ENCODE results near the gene ZNF791. TPM values are rescaled to one million over a fixed set of nuclear protein-coding genes. Genes with fewer than 3 reads are reported as not detected.
"Not testable (repeated sequence)": the region's sequence is repeated elsewhere in the genome, so short reads cannot be mapped to it uniquely, and the experiment has no call there.

The ZNF791 gene
- total and polyA plus RNA-seq, 4 donors = 5.5 to 33.4 (median 15.4) TPM

DNA sequence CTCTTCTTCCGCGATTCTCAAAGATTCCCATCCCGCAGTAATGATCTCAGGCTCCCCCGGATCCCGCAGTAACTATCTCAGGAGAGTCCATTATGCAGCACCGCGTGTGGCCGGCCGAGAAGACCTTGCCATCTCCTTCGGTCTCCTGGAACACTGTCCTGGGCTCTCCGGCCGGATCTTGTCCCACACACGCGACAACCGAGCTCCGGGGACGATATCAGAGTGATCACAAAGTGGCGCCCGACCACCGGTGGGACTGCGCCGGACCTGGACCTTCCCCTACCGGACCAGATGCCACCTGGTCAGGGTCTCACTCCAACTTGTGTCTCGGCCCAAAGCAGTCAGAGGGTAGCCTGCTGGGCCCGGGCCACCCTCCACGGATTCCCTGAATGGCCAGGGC lies 31.8 kb downstream of the ZNF791 start:
- ATAC-seq (ENCODE audit: insufficient read depth, low FRiP score) (no peak), DNase-seq (no peak)
- H3K27me3 ChIP-seq (ENCODE audit: control insufficient read depth in 3 of 3, insufficient read depth in 3 of 3, low read length in 2 of 3) = no peaks in the 10 kb centered on the region
- no peak overlapping the region for H3K4me3 ChIP-seq
- H3K27ac ChIP-seq (ENCODE audit: low read depth in 1 of 2, low read length in 1 of 2) = no peak overlapping the region
- H3K9me3 ChIP-seq (ENCODE audit: control insufficient read depth in 4 of 4, insufficient read depth in 3 of 4, low read length in 3 of 4) = no peaks in the 10 kb centered on the region
- TF ChIP-seq, protein P1, sequence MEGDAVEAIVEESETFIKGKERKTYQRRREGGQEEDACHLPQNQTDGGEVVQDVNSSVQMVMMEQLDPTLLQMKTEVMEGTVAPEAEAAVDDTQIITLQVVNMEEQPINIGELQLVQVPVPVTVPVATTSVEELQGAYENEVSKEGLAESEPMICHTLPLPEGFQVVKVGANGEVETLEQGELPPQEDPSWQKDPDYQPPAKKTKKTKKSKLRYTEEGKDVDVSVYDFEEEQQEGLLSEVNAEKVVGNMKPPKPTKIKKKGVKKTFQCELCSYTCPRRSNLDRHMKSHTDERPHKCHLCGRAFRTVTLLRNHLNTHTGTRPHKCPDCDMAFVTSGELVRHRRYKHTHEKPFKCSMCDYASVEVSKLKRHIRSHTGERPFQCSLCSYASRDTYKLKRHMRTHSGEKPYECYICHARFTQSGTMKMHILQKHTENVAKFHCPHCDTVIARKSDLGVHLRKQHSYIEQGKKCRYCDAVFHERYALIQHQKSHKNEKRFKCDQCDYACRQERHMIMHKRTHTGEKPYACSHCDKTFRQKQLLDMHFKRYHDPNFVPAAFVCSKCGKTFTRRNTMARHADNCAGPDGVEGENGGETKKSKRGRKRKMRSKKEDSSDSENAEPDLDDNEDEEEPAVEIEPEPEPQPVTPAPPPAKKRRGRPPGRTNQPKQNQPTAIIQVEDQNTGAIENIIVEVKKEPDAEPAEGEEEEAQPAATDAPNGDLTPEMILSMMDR (IDR thresholded peaks at IDR 0.05; ENCODE audit: control extremely low read depth, extremely low read depth) = no peak
- H3K4me1 ChIP-seq (ENCODE audit: control insufficient read depth in 5 of 5, insufficient read depth in 5 of 5, low read length in 5 of 5) = peaks cover 0 to 7% (median 0%) of the 10 kb centered on the region in 5 donors
- 93 to 95% methylated on average over 26 of the region's 26 CpGs for WGBS, 2 donors
- peaks cover 0 to 4% (median 0%) of the 10 kb centered on the region in 4 donors for H3K36me3 ChIP-seq (ENCODE audit: control insufficient read depth in 4 of 4, insufficient read depth in 4 of 4, low read length in 4 of 4)
- no peak overlapping the region for H3K9ac ChIP-seq (ENCODE audit: insufficient read depth in 1 of 2, low read length in 2 of 2)

DNA sequence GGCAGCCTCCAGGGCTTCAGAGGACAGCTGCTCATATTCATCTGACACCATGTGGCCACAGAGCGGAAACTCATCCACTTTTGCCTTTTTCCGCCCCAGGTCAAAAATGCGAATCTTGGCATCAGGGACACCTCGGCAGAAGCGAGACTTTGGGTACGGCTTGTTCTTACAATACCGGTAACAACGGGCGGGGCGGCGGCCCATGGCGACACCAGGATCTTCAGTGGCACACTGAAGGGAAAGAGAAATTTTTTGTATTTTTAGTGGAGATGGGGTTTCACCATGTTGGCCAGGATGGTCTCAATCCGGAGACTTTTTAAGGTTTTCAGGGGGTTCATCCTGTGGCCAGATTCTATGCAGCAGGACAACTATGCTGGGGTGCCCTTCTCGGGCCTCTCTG lies 33.0 kb downstream of the ZNF791 start:
- not testable (repeated sequence) for DNase-seq; H3K36me3 ChIP-seq (ENCODE audit: control insufficient read depth in 4 of 4, insufficient read depth in 4 of 4, low read length in 4 of 4); H3K9me3 ChIP-seq (ENCODE audit: control insufficient read depth in 4 of 4, insufficient read depth in 3 of 4, low read length in 3 of 4); H3K27ac ChIP-seq (ENCODE audit: low read depth in 1 of 2, low read length in 1 of 2); H3K9ac ChIP-seq (ENCODE audit: insufficient read depth in 1 of 2, low read length in 2 of 2); ATAC-seq (ENCODE audit: insufficient read depth, low FRiP score); H3K27me3 ChIP-seq (ENCODE audit: control insufficient read depth in 3 of 3, insufficient read depth in 3 of 3, low read length in 2 of 3); H3K4me3 ChIP-seq
- WGBS, 2 donors = 95 to 98% methylated on average over 14 of the region's 14 CpGs
- H3K4me1 ChIP-seq (ENCODE audit: control insufficient read depth in 5 of 5, insufficient read depth in 5 of 5, low read length in 5 of 5) = peaks cover 0 to 12% (median 0%) of the 10 kb centered on the region in 5 donors

DNA sequence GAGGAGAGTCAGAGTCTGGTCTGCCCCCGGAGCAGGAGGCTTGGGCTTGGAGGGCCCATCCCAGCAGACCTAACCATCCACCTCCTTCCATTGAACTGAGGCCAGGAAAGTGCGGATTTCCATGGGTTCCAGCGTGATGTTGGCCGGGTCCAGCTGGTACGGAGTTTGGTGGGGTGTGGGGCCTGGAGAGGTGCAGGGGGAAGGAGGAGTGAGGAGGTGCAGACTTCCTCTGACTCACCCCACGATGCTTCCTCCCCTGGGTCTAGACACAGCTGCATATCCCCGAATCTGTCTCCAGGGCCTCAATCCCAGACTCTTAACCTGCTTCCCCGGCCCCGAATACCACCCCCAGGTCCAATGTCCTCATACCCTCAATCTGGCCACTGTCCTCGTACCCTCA lies 35.8 kb downstream of the ZNF791 start:
- WGBS, 2 donors = 77 to 83% methylated on average over 10 of the region's 10 CpGs
- ATAC-seq (ENCODE audit: insufficient read depth, low FRiP score) = no peak
- Histone ChIP-seq H3K9ac (ENCODE audit: insufficient read depth in 1 of 2, low read length in 2 of 2) (no peak overlapping the region), H3K4me1 (ENCODE audit: control insufficient read depth in 5 of 5, insufficient read depth in 5 of 5, low read length in 5 of 5) (peaks cover 0 to 5% (median 0%) of the 10 kb centered on the region in 5 donors), H3K27ac (ENCODE audit: low read depth in 1 of 2, low read length in 1 of 2) (no peak overlapping the region), H3K9me3 (ENCODE audit: control insufficient read depth in 4 of 4, insufficient read depth in 3 of 4, low read length in 3 of 4) (no peaks in the 10 kb centered on the region), H3K36me3 (ENCODE audit: control insufficient read depth in 4 of 4, insufficient read depth in 4 of 4, low read length in 4 of 4) (peaks cover 0 to 8% (median 1%) of the 10 kb centered on the region in 4 donors), H3K27me3 (ENCODE audit: control insufficient read depth in 3 of 3, insufficient read depth in 3 of 3, low read length in 2 of 3) (no peaks in the 10 kb centered on the region), H3K4me3 (no peak overlapping the region)
- DNase-seq = no peak
- TF ChIP-seq, protein P1 (IDR thresholded peaks at IDR 0.05; ENCODE audit: control extremely low read depth, extremely low read depth) = no peak

DNA sequence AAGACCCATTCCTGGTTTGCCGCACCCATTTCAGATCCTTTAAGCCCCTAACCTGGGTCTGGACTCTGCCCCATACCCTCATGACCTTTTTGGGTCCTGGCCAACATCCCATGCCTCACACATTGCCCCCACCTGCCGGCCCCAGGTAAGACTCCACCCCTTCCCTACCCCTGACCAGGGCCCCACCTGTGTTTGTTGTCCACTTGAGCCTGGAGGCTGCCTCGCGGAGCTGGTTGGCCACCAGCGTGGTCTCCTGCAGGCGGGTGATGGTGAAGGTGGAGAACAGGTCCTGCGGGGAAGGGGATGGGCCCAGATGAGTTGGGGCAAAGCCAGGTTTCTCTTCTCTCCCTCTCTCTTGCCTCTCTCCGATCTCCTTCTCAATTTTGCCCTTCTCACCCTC lies 36.3 kb downstream of the ZNF791 start:
- Histone ChIP-seq H3K36me3 (ENCODE audit: control insufficient read depth in 4 of 4, insufficient read depth in 4 of 4, low read length in 4 of 4) (peaks cover 0 to 8% (median 1%) of the 10 kb centered on the region in 4 donors), H3K27ac (ENCODE audit: low read depth in 1 of 2, low read length in 1 of 2) (no peak overlapping the region), H3K9ac (ENCODE audit: insufficient read depth in 1 of 2, low read length in 2 of 2) (no peak overlapping the region), H3K9me3 (ENCODE audit: control insufficient read depth in 4 of 4, insufficient read depth in 3 of 4, low read length in 3 of 4) (no peaks in the 10 kb centered on the region), H3K4me3 (no peak overlapping the region), H3K27me3 (ENCODE audit: control insufficient read depth in 3 of 3, insufficient read depth in 3 of 3, low read length in 2 of 3) (no peaks in the 10 kb centered on the region), H3K4me1 (ENCODE audit: control insufficient read depth in 5 of 5, insufficient read depth in 5 of 5, low read length in 5 of 5) (peaks cover 0 to 5% (median 0%) of the 10 kb centered on the region in 5 donors)
- 62 to 80% methylated on average over 8 of the region's 8 CpGs for WGBS, 2 donors
- DNase-seq (peak in 2 of 3 donors; percentile 20 to 24), ATAC-seq (ENCODE audit: insufficient read depth, low FRiP score) (no peak)
- TF ChIP-seq, protein P1 (IDR thresholded peaks at IDR 0.05; ENCODE audit: control extremely low read depth, extremely low read depth) = no peak
